Measurements from ENCODE around the gene ZNF79.
A peak's percentile ranks its signal among the peaks of the same experiment; 100 is the strongest.

Gene ZNF79

DNA sequence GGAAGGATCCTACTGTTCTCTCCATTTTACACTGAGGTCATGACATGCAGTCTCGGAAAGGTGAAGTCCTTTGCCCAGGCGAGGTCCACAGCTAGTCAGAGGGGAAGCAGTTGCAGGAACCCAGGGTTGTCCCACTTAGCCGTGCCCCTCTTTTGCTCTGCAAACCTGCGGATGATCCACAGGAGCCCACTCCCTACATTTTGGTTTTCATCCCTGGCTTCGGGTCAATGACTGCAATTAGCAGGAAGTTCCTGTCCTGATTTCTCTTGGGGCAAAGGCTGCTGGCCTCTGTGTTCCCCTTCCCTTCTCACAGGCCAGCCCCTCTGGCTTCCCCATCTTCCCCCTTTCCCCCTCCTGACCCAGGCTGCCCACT, 25.9 kb upstream of the ZNF79 start:
- no peak for DNase-seq (ENCODE audit: low read depth, low spot score)

DNA sequence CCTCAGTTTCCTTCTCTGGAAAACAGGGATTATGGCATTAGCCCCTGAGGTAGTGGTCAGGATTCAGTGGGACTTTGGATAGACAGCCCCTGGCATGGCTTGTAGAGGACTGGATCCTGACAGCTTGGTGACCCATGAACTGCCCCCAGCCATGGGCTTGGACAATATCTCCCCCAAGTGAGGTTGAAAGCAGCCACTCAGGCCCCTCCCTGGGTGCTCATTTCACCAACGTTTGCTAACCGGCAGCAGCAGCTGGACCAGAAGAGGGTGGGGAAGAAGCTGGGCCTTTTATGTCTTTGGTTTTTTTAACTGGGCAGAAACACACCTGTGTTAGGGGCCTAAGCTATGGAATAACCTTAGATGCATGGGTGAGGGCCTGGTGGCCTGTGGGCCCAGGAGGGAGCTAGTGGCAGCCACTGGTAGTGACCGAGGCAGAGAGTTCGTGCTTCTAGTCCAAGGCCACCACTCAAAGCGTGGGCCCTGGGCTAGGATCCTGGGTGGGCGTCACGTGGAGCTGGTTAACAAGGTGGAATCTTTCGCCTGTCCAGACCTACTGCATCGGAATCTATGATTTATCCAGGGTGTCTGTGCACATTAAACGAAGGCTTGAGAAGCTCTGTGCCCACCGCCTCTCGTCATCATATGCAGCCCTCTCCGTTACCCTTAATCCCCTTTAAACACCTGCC, 25.3 kb upstream of the ZNF79 start:
- DNase-seq (ENCODE audit: low read depth, low spot score): no peak

DNA sequence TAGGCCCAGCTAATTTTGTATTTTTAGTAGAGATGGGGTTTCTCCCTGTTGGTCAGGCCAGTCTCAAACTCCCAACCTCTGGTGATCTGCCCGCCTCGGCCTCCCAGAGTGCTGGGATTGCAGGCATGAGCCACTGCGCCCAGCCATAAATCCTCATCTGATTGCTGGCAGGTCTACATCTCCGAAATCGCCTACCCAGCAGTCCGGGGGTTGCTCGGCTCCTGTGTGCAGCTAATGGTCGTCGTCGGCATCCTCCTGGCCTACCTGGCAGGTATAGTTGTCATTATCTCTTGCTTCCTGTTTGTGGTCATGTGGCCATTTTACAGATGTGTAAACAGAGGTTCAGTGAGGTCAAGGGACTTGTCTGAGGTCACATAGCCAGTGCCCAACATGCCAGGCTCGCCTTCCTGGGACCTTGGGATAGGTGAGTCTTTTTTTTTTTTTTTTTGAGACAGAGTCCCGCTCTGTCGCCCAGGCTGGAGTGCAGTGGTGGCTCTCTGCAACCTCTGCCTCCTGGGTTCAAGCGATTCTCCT, 24.4 kb upstream of the ZNF79 start:
- DNase-seq (ENCODE audit: low read depth, low spot score): no peak

DNA sequence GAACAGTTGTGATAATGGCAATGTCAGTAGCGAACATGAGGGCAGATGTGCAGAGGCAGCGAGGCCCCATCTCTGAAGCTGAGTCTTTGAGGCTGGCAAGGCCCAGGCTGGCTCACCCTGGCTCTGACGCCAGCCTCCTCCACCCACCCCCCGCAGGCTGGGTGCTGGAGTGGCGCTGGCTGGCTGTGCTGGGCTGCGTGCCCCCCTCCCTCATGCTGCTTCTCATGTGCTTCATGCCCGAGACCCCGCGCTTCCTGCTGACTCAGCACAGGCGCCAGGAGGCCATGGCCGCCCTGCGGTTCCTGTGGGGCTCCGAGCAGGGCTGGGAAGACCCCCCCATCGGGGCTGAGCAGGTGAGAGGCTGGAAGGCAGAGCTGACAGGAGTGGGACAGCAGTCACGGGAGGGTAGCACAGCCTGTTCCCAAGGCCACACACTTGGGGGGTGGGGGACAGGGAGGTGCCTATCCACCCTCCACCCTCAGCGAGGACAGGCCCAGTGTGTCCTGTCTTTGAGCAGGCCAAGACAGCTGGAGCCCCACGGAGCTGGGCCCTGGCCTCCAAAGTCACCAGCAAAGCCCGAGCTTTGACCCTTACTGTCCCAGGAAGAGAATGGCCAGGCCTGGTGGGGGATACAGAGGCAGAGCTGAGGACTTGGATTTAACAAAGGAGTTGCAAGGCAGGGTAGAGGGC, 21.6 kb upstream of the ZNF79 start:
- DNase-seq (ENCODE audit: low read depth, low spot score): no peak

DNA sequence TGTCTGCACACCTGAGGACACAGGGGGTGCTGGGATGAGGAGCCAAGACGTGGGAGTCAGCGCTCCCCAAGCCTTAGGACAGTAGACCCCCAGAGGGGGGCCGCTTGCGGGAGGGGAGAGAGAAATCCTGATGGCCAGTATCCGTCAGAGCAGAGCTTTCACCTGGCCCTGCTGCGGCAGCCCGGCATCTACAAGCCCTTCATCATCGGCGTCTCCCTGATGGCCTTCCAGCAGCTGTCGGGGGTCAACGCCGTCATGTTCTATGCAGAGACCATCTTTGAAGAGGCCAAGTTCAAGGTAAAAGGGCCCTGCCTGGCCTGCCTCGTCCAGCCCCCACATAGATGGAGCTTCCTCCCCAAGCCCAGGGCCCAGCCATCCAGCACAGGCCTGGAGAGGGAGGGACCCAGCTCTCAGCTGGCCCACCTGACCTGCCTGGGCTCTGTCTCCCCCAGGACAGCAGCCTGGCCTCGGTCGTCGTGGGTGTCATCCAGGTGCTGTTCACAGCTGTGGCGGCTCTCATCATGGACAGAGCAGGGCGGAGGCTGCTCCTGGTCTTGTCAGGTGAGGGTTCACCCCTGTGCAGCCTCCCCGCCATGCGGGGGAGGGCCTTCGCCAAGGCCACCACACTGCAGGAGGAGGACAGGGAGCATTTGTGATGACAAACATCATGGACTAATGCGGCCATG, 20.5 kb upstream of the ZNF79 start:
- no peak for DNase-seq (ENCODE audit: low read depth, low spot score)

DNA sequence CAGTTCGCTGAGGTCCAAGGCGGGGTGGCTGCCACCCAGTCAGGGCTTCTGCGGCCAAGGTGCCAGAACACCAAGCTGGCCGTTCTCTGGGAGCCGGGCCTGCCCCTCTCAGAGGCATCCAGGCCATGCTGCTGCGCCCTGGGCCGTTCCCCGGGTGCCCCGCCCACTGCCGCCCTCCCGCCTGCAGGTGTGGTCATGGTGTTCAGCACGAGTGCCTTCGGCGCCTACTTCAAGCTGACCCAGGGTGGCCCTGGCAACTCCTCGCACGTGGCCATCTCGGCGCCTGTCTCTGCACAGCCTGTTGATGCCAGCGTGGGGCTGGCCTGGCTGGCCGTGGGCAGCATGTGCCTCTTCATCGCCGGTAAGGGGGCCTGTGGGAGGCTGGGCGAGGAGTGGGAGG, 19.6 kb upstream of the ZNF79 start:
- DNase-seq (ENCODE audit: low read depth, low spot score): no peak

DNA sequence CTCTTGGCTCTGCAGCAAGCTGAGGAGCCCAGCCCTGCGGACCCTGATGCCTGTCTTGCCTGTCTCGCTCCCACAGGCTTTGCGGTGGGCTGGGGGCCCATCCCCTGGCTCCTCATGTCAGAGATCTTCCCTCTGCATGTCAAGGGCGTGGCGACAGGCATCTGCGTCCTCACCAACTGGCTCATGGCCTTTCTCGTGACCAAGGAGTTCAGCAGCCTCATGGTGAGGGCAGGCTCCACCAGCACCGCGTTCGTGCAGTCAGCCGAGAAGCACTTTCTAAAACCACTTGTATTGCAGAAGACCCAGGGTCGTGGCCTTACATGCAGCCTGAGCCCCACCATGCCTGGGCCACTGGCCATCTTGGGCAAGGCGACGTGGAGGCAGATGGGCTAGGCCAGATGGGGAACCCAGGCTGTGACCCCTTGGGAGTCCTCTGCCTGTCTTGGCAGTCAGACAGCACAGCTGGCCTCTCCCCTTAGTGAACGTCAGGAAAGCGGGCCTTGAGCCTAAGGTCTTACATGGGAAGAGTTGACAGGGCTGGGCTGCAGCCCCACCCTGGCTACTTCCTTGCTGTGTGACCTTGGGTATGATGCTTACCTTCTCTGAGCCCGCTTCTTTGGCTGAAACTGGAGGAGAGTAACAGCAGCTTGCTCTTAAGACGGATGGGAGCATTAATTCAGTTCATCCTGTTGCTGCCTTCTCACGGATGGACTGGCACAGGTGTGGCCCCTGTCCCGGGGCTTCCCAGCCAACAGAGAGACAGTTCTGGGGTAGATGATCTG, 18.6 kb upstream of the ZNF79 start:
- no peak for DNase-seq (ENCODE audit: low read depth, low spot score)

DNA sequence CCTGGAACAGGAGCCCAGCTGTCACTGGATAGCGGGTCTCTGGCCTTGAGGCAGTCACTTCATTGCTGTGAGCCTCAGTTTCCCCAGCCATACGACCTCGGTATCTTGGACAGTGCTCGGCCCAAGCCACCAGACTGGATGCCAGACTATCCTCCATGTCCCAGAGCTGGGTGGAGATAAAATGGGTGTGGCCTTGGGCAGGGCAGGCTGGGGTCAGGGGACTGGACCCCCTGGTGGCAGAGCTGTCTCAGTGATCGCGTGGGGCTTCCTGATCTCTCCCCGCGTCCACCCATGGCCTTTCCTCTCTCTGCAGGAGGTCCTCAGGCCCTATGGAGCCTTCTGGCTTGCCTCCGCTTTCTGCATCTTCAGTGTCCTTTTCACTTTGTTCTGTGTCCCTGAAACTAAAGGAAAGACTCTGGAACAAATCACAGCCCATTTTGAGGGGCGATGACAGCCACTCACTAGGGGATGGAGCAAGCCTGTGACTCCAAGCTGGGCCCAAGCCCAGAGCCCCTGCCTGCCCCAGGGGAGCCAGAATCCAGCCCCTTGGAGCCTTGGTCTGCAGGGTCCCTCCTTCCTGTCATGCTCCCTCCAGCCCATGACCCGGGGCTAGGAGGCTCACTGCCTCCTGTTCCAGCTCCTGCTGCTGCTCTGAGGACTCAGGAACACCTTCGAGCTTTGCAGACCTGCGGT, 17.2 kb upstream of the ZNF79 start:
- no peak for DNase-seq (ENCODE audit: low read depth, low spot score)

DNA sequence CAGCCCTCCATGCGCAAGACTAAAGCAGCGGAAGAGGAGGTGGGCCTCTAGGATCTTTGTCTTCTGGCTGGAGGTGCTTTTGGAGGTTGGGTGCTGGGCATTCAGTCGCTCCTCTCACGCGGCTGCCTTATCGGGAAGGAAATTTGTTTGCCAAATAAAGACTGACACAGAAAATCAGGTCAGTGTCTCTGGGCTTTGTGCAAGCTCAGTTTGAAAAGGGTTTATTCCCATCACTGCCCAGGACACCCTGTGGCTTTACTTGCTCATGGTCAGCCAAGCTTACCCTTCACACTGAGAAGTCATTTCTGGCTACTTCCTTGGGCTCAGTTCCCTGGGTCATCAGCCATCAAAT, 16.7 kb upstream of the ZNF79 start:
- DNase-seq (ENCODE audit: low read depth, low spot score): no peak

DNA sequence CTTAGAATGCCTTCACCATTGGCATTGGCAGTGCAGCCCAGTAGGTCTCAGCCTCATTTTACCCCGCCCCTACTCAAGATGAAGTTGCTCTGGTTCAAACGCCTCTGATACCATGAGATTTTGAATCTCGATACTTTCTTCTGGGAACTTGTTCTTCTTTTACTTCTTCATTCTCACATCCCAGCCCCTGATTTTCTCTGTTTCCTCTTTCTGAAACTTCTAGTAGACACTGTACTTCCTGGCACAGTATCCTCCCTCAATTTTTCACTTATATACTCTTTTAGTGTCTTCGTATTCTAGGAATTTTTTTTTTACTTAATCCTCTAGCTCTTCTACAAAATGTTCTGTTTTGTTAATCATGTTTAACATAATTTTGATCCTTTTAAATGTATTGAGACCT, 13.1 kb upstream of the ZNF79 start:
- no peak for DNase-seq (ENCODE audit: low read depth, low spot score)

DNA sequence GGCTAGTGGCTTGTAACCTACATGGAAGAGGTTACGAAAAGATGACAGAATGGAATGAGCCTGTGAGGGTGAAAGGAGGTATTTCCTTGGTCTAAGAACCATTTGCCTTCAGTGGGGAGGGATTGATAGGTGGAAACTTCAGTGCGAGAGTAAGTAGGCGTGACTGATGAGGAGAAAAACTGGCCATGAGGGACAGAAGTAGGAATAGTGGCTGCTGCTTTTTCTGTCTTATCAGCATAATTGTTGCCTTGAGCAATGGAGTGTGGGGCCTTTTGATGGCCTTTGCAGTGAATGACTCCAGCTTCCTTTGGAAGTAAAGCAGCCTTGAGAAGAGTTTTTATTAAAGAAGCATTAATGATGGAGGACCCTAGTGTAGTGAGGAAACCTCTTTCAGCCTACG, 9.0 kb upstream of the ZNF79 start:
- DNase-seq (ENCODE audit: low read depth, low spot score): no peak

DNA sequence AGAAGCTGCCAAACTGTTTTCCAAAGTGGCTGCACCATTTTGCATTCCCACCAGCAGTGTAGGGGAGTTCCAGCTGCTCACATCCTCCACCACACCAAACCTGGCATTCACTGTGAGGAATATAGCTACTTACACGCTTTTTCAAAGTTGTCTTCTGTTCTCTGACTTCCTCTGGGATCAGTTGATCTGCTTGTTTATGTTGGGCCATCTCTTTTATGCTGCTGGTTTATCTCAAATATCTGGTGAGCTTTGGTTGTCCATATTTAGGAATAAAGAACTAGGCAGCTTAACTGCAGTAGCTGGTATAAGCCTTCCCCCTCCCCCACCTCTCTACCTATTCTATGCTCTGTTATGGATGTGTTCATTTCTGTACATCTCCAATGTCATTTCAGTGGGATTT, 8.5 kb upstream of the ZNF79 start:
- DNase-seq (ENCODE audit: low read depth, low spot score): no peak

DNA sequence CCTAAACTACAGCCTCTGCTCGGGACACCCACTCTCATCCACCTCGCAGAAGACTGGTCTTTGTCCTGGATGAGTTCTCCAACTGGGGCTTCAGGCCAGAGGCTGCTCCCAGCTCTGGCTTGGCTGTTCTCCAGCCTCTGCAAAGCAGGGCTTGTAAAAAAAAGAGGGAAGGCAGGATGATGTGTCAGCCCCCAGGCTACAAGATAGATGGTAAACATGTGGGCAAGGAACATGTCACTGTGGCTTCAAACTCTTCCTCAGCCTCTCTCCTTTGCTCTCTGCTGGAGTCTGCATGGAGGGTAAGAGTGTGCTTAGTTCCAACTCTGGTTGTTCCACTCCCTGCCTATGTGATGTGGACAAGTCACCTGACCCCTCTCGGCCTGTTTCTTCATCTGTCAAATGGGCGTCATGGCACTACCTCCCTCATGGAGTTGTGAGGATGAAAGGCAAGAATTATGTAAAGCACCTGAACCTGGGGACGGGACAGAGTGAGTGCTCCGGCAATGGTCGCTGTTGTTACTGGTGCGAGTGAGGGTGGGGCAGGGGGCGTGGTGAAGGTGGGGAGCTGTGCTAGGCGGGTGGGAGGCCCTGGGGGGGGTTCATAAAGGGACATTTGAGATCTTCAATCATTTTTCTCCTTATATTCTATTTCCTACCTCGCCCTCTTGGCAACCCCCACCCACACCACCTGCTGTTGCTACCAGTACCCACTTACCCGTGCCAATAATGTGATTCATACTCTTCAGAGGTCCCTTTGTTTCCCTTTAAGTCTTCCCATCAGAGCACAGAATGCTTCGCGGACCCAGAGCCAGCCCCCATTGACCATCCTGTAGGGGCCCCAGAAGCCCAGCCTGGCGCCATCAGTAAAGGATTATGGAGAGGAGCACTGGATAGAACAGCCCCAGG, 6.8 kb upstream of the ZNF79 start:
- DNase-seq (ENCODE audit: low read depth, low spot score): peak; percentile 24

DNA sequence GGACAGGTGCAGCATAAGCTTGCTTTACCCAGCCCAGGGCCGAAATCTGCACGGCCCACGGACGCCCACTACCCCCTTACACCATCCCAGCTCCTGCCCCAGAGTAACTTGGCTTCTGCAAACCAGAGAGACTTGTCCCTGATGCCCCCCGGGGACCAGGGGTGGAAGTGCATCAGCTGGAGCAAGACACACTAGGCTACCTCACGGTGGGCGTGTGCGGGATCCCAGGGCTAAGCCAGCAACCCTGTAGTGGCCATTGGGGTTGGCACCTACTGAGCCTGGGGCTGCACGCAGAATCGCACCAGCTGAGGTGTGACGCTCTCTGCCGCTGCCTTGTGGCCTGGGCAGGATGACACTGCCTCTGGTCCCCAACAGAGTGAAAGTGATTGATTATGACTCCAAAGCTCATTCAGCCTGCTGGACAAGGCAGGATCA, 6.1 kb upstream of the ZNF79 start:
- peak; percentile 13 for DNase-seq (ENCODE audit: low read depth, low spot score)

DNA sequence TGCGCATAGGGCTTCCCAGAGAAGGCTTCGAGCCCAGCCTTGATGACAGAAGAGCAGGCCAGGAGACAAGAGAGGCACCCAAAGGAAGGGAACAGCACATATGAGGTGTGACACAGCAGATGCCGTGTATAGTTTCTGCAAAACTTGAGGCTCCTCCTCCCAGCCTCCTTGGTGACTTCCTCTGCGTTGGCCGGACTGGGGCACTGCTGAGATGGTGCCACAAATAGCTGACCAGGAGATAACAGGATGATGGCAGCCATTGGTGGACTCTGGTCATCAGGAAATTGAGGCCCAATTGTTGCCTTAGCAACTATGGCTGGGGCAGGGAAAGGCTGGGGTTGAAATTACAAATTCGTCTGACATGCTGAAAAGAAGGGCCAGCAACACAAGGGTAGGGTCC, 4.8 kb upstream of the ZNF79 start:
- DNase-seq (ENCODE audit: low read depth, low spot score): no peak

DNA sequence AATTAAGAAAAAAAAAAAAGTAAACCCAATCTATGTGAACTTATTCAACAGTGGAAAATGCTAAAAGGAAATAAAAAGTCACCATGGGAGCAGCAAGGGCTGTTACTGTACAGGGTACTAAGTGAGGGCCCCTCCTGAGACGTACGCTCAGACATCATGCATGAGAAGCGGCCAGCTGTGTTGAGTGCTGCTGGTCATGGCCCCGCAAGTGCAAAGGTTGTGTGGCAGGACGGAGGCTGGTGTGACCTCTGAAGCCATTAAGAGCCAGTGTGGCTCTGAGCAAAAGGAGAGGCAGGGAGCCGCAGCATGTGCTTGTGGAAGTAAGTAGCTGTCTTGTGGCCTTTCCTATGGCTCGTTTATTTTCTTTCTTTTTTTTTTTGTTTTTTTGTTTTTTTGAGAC, 3.1 kb upstream of the ZNF79 start:
- DNase-seq (ENCODE audit: low read depth, low spot score): no peak

DNA sequence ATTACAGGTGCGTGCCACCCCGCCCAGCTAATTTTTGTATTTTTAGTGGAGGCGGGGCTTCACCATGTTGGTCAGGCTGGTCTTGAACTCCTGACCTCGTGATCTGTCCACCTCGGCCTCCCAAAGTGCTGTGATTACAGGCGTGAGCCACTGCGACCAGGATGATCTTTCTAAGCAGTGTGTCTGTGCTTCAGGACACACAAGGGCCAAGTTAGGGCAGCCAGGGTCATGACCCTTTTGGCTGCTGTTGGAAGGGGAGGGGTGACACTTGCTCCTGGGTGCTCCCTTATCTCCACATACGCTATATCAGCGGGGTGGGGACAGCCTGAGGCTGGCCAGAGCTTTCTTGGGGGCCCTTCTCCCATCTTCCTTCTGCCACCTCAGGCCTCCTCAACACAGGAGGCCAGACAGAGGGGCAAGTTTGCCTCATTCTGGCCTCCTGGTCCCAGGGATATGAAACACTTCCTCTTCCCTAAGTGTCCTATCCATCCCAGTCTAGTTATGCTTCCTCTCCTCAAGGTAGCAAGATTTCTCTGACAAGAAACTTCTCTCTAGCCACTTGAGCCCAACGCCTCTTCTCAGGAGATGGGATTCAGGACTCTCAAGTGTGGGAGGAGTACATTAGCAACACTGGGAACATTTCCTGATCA, 1.9 kb upstream of the ZNF79 start:
- no peak for DNase-seq (ENCODE audit: low read depth, low spot score)

DNA sequence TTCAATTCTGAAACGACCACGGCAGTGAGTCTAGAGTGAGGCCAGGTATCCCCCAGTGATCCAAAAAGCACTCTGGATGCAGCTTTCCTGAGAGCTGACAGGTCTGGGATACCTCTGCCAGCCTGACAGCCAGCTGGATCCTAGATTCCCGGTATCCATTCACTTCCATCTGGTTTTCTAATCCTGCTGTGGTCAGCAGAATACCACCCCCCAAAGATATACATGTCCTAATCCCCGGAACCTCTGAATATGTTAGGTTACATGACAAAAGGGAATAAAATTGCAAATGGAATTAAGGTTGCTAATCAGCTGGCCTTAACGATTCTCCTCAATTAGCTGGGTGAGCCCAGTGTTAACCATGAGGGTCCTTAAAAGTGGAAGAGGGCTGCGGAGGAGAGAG, 1.4 kb upstream of the ZNF79 start:
- no peak for DNase-seq (ENCODE audit: low read depth, low spot score)

DNA sequence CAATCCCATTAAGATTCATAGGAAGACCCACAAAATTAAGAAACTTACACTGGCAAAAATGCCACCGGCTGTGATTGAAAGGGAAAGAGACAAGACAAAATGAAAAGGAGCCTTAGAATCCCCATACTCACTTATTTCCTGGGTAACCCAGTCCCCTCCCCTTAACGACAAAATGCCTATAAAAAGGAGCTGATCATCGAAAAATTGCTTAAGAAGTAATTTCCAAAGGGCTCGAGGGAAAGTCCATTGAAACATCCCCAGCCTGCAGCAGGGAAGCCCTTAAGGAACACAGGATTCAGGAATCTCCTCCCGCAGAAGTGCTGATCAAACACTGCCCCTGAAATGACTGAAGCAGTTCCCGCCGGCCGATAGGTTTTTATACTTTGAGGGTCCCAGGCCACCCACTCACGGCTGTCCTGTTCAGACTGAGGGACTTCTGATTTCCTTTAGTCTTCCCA, 677 bp upstream of the ZNF79 start:
- no peak for DNase-seq (ENCODE audit: low read depth, low spot score)

DNA sequence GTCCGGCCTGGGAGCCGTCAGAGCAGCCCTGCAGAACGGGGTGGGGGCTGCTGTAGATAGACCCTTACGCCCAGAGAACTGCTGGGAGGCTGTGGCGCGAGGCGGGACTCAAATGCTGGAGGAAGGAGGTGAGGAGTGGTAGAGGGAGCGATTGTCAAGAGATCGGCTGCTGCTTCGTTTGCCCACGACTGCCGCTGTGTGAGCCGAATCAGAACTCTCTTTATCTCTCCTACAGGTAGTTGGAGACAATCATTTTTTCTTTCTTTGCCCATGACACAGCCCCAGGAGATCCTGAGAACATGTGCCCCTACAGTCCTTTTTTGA, 456 bp downstream of the ZNF79 start:
- DNase-seq (ENCODE audit: low read depth, low spot score): no peak
